ENCODE data around the gene CLPSL2.
"Not testable (repeated sequence)": the region's sequence is repeated elsewhere in the genome, so short reads cannot be mapped to it uniquely, and the experiment has no call there.

The CLPSL2 gene, protein sequence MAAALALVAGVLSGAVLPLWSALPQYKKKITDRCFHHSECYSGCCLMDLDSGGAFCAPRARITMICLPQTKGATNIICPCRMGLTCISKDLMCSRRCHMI

GRCh38 chr6:35776364-35777215 is at the start of gene CLPSL2:
Gene CLPSL2, plus strand, starts transcription at chr6:35776598. Its CDS starts 21 bp downstream, at chr6:35776619.
- DNase-seq = peak; percentile 40

DNA sequence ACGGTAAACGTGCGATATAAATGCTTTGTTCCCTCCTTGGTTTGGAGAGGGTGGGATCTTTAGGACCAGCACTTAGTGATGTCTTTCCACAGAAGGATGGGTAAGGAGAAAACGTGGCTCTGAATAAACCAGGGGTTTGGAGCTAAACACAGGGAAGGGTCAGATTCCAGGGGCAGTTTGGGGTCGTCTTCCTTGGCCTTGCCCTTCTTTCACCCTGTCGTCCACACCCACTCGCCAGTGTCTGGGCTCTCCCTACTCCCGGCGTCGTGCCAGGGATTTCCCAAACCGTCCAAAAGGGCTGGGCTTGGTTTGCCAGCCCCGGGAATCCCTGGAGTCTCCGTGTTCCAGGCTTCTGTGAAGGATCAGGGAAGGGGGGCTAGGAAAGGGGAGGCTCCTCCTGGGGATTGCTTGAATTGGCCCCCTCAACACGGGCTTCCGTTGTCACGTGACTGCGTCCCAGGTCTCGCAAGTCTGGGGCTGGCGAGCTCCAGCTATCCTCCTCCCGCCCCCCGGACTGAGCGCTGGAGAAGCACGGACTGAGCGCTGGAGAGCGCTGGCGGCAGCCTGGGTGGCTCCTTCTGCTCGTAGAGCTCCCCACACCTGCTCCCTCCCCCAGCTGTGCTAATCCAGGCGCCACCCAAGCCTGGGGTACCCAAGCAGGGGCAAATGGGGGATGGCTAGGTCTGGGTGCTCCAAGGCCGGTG is 49.0 kb upstream of the CLPSL2 start:
- DNase-seq = peak; percentile 92

- DNase-seq = peak; percentile 95
Observed at GRCh38 chr6:35727935-35728682, 48.3 kb upstream of the CLPSL2 start.

GRCh38 chr6:35728683-35729678 is 47.4 kb upstream of the CLPSL2 start:
- peak; percentile 43 for DNase-seq

- no peak for DNase-seq
Observed at GRCh38 chr6:35729722-35730121, 46.7 kb upstream of the CLPSL2 start.

GRCh38 chr6:35730745-35731413 is 45.5 kb upstream of the CLPSL2 start:
- DNase-seq = no peak

DNA sequence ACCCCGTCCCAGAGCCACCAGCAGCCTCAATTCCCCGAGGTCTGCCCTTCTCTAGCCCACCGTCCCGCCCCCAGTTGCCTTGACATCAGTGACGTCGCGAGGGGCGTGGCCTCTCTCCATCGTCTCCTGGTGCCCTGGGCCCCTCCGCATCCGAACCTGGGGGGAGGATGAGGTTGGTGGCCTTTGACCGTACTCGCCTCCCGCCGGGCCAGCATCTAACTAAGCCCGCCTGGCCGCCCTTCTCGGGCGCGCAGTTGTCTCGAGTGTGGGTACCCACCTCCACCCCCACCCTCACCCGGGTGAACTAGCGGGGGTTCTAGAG is 45.0 kb upstream of the CLPSL2 start:
- DNase-seq = peak; percentile 95

DNA sequence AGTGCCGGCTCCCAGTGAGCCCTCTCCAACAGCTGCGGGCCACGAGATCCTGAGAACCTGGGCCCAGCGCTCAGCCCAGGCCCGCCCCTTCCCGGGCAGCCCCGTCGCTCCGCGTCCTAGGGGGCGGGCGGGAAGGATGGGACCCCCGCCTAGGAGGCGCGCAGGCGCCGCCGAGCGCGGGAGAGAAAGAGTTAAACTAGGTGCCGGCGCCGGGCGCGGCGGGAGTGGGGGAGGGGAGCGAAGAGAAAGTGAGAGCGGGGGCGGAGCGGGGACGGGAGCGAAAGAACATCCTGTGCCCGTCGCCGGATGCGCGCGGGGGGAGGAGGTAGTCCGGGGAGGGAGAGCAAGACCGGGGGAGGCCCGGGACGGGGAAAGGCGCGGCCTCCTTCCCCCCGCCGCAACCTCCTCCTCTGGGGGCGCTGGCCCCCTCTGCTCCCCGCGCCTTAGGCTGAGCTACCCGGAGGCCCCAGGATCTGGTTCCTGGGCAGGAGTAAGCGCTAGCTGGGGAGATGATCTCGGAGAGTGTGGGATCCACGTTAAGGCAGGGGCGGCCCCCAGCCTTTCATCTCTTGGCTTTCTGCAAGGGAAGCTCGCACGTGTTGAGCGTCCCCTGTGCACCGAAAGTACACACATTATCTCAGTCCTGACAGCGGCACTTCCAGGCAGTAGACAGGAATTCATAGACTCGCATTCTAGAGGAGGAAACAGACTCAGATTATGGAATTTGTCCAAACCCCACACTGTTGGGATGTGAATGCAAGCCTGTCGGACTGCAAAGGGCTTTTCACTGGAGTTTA is 44.5 kb upstream of the CLPSL2 start:
- DNase-seq = peak; percentile 96

GRCh38 chr6:35733633-35734032 is 42.8 kb upstream of the CLPSL2 start:
- DNase-seq = no peak

GRCh38 chr6:35734319-35734718 is 42.1 kb upstream of the CLPSL2 start:
- DNase-seq = not testable (repeated sequence)

DNA sequence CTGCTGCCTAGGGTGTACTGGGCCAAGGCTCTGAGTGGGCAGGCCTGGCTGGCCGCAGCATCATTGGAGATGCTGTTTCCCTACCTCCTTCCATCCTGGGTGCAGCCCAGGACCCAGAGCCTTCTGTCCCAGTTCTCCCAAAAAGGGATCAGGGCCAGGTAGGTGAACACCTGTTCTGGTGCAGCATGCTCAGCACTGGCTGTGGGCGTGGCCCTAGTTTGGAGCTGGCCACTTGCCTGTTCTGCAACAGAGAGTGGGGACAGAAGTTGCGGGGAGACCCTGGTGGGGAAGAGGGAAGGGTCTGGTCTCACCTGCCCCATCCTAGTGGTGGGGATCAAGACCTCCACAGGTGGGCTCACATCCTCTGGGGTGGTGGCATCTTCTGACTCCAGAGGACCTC is 40.9 kb upstream of the CLPSL2 start:
- no peak for DNase-seq

- DNase-seq = peak; percentile 71
Observed at GRCh38 chr6:35736253-35736894, 40.0 kb upstream of the CLPSL2 start.

DNA sequence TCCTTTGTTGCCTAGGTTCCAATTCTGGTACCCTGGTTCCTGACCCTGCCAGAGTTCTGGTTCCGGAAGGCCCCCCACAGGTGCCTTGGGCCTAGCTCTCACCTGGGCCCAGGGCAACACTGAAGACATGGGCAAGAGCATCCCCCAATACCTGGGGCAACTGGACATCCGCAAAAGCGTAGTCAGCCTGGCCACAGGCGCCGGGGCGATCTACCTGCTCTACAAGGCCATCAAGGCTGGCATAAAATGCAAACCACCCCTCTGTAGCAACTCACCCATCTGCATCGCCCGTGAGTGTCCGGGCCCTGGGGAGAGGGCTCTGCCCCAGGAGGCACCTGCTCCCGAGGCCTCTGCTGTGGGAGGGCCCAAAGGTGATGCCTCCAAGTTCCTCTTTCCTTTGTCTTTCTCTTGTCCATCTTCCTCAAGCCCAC is 39.4 kb upstream of the CLPSL2 start, which contains the start of gene ARMC12:
Gene ARMC12, plus strand, starts transcription at position 51 of the 431 bp plus-strand sequence. Its CDS starts 77 bp downstream, at position 128.
- no peak for DNase-seq

GRCh38 chr6:35737413-35738211 is 38.8 kb upstream of the CLPSL2 start:
- DNase-seq = no peak

- no peak for DNase-seq
Observed at GRCh38 chr6:35739645-35740524, 36.5 kb upstream of the CLPSL2 start.

- DNase-seq = no peak
Observed at GRCh38 chr6:35742842-35743241, 33.6 kb upstream of the CLPSL2 start.

DNA sequence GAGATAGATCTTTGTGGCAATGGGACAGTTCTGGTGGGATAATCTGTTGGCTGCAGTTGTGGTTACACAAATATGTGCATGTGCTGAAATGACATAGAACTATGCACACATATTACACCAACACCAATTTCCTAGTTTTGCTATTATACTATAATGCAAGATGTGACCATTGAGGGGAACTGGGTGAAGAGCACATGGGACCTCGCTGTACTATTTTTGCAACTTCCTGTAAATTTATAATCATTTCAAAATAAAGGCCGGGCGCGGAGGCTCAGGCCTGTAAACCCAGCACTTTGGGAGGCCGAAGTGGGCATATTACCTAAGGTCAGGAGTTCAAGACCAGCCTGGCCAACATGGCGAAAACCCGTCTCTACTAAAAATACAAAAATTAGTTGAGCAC is 30.9 kb upstream of the CLPSL2 start:
- DNase-seq = no peak

DNA sequence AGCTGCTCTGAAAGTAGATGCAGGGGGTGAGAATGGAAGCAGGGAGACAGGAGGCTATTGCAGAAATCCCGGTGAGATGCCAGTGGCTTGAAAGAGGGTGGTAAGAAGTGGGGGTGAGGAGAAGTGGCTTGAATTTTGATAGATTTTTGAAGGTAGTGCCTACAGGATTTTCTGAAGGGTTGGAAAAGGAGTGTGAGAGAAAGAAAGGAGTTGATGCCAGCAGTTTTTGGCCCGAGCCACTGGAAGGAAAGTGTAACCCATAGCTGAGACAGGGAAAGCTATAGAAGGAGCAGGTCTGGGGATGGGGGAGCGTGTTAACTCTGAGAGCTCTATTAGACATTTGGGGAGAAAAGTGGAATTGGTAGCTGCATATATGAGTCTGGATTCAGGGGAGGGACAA is 29.9 kb upstream of the CLPSL2 start:
- peak; percentile 42 for DNase-seq
